Lower lobe of right lung (tissue), 2 donors: ENCODE measurements around the gene SH2D5. TPM values are rescaled to one million over a fixed set of nuclear protein-coding genes. Genes with fewer than 3 reads are reported as not detected.

ENCODE experiments used
- ATAC-seq, 2 donors: fragments of 200-7000 bp; cut with Tn5 transposase; one replicate each; pipeline ENCODE4 v1.9.1; 2020 to 2022; ENCODE audit warnings: mild to moderate bottlenecking in 2 of 2, moderate library complexity in 2 of 2
- DNase-seq: peaks from one replicate; pipeline ENCODE4 v3.0.0-alpha.2; 2020
- H3K27ac ChIP-seq: fragments of 200-600 bp; one replicate; pipeline ENCODE4 v1.8.0; 2022
- H3K27me3 ChIP-seq: fragments of 200-600 bp; one replicate; pipeline ENCODE4 v1.8.0; 2022; ENCODE audit warnings: low read depth
- H3K36me3 ChIP-seq: fragments of 200-600 bp; one replicate; pipeline ENCODE4 v1.8.0; 2022; ENCODE audit warnings: mild to moderate bottlenecking
- H3K4me1 ChIP-seq: fragments of 200-600 bp; one replicate; pipeline ENCODE4 v1.8.0; 2022
- H3K4me3 ChIP-seq: fragments of 200-600 bp; one replicate; pipeline ENCODE4 v1.8.0; 2022; ENCODE audit warnings: mild to moderate bottlenecking
- H3K9me3 ChIP-seq: fragments of 200-600 bp; one replicate; pipeline ENCODE4 v1.8.0; 2022
- CTCF ChIP-seq: fragments of 200-600 bp; IDR thresholded peaks from one replicate; pipeline ENCODE4 v1.8.0; 2022; ENCODE audit warnings: antibody characterized with exemption, mild to moderate bottlenecking
- intact Hi-C: fragments of 100-400 bp; cut with DNase I; formaldehyde crosslinking; loops from one replicate; pipeline ENCODE4 v1.11.0; 2022
- total RNA-seq: library from RNA; stranded (reverse); fragmentation: NEBNext Ultra II Directional; extraction: Animal tissue kit (Norgen Biotek cat#: 25700); gene quantifications from one replicate; pipeline ENCODE4 v1.2.1, GENCODE V29; 2021
- donor health status: DM: no; HTN: yes; CAD: no; lungs with severe emphysema.

The SH2D5 gene
- total RNA-seq, 1 donor from 2014 or later = not detected

GRCh38 chr1:20717452-20718342 lies 14.8 kb downstream of the SH2D5 start, which contains the start of gene KIF17:
Gene KIF17, minus strand, starts transcription at chr1:20718007. Its CDS starts 301 bp downstream, at chr1:20717706.
- Histone ChIP-seq H3K27me3 (peaks cover 29% of the 10 kb centered on the region), H3K4me3 (peak within 1 kb of the TSS; percentile 51), H3K9me3 (no peaks in the 10 kb centered on the region), H3K36me3 (no peaks in the 10 kb centered on the region), H3K27ac (no peak within 1 kb of the TSS), H3K4me1 (peaks cover 9% of the 10 kb centered on the region)
- intact Hi-C loops = no loop called here
- TF ChIP-seq CTCF = no peak
- DNase-seq (peak; percentile 87), ATAC-seq (peak; percentile 77 to 93)

- no peak for TF ChIP-seq CTCF
- no peaks in the 10 kb centered on the region for H3K9me3 ChIP-seq
- H3K36me3 ChIP-seq = no peaks in the 10 kb centered on the region
- peaks cover 9% of the 10 kb centered on the region for H3K4me1 ChIP-seq
- no peak overlapping the region for H3K27ac ChIP-seq
- H3K4me3 ChIP-seq = no peak overlapping the region
- no peak for ATAC-seq
- intact Hi-C loops = no loop called here
- peaks cover 33% of the 10 kb centered on the region for H3K27me3 ChIP-seq
- DNase-seq = no peak
These were observed 16.3 kb downstream of the SH2D5 start for GRCh38 chr1:20716232-20716631.

GRCh38 chr1:20715406-20715805 lies 17.1 kb downstream of the SH2D5 start:
- H3K4me3 ChIP-seq = no peak overlapping the region
- peaks cover 33% of the 10 kb centered on the region for H3K27me3 ChIP-seq
- intact Hi-C loops = no loop called here
- no peaks in the 10 kb centered on the region for H3K9me3 ChIP-seq
- ATAC-seq = no peak
- no peaks in the 10 kb centered on the region for H3K36me3 ChIP-seq
- no peak for TF ChIP-seq CTCF
- peaks cover 9% of the 10 kb centered on the region for H3K4me1 ChIP-seq
- H3K27ac ChIP-seq = no peak overlapping the region
- DNase-seq = no peak

- H3K4me3 ChIP-seq = no peak overlapping the region
- intact Hi-C loops = no loop called here
- no peak overlapping the region for H3K27ac ChIP-seq
- no peaks in the 10 kb centered on the region for H3K36me3 ChIP-seq
- ATAC-seq (no peak), DNase-seq (no peak)
- H3K4me1 ChIP-seq = peaks cover 9% of the 10 kb centered on the region
- peaks cover 33% of the 10 kb centered on the region for H3K27me3 ChIP-seq
- no peak for TF ChIP-seq CTCF
- H3K9me3 ChIP-seq = no peaks in the 10 kb centered on the region
These were observed 19.1 kb downstream of the SH2D5 start for GRCh38 chr1:20713440-20713839.

- DNase-seq = no peak
- Histone ChIP-seq H3K27me3 (peaks cover 30% of the 10 kb centered on the region), H3K9me3 (no peaks in the 10 kb centered on the region), H3K4me1 (peaks cover 1% of the 10 kb centered on the region), H3K27ac (no peak overlapping the region), H3K4me3 (no peak overlapping the region), H3K36me3 (no peaks in the 10 kb centered on the region)
- intact Hi-C loops = no loop called here
- TF ChIP-seq CTCF = no peak
- ATAC-seq = no peak
These were observed 20.3 kb downstream of the SH2D5 start for GRCh38 chr1:20712215-20712577.
